Peyer's patch (tissue), 4 donors: ENCODE results near the gene DPCD.

ENCODE experiments used
- POLR2A ChIP-seq, 2 donors: fragments of 450-650 bp; IDR thresholded peaks; one replicate each; pipeline ENCODE4 v1.5.1; 2017; ENCODE audit warnings: antibody characterized with exemption in 2 of 2, mild to moderate bottlenecking in 2 of 2, moderate library complexity in 2 of 2
- TF ChIP-seq, protein P1 (sequence below), 6 experiments: fragments of 450-650 bp in 4 of 6; fragments of 200-600 bp in 2 of 6; sonication (generic) in 1 of 6; IDR thresholded peaks; one replicate each; pipeline ENCODE4 v1.5.1; 2017 to 2019; ENCODE audit warnings: antibody characterized with exemption in 6 of 6, mild to moderate bottlenecking in 3 of 6, moderate library complexity in 1 of 6

DNA sequence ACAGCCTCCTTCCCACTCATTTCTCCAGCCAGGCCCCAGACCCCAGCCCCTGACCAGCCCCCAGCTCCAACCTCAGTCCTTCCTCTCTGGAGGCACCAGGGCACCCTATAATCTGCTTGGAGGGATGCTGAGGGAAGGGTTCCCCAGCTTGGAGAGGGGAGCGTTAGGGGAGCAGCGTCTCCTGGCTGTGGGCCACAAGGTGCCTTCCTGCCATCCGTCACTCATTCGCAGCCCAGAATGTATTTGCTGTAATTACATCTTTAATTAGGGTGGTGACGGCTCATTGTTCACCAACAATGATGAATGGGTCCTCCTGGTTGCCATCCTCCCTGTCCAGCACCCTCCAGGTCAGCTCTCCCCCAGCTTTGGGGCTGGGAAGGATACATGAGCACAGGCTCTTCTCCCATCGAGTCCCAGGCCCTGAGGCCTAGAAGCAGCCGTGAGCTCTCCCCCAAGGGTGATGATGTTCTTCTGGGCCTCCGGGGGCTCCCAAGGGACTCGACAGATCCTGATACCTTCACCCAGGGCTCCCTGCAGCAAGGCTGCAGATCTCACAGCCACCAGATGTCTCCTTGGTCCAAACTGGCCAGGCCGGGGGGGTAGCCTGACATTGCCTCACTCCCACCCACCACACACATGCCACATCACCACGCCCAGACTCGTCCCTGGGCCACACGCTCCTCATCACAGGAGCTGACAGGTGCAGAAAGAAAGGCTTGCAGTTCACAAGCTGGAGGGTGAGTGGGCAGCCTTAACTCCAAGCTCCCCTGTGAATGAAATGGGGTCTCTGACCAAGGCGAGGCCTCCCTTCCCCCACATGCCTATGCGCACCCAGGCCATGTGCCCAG is 26.8 kb upstream of the DPCD start:
- TF ChIP-seq, protein P1, sequence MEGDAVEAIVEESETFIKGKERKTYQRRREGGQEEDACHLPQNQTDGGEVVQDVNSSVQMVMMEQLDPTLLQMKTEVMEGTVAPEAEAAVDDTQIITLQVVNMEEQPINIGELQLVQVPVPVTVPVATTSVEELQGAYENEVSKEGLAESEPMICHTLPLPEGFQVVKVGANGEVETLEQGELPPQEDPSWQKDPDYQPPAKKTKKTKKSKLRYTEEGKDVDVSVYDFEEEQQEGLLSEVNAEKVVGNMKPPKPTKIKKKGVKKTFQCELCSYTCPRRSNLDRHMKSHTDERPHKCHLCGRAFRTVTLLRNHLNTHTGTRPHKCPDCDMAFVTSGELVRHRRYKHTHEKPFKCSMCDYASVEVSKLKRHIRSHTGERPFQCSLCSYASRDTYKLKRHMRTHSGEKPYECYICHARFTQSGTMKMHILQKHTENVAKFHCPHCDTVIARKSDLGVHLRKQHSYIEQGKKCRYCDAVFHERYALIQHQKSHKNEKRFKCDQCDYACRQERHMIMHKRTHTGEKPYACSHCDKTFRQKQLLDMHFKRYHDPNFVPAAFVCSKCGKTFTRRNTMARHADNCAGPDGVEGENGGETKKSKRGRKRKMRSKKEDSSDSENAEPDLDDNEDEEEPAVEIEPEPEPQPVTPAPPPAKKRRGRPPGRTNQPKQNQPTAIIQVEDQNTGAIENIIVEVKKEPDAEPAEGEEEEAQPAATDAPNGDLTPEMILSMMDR (IDR thresholded peaks at IDR 0.05): no peak
- TF ChIP-seq POLR2A (IDR thresholded peaks at IDR 0.05): no peak
